Measurements from ENCODE around the gene FUT6.
"Not testable (repeated sequence)": the region's sequence is repeated elsewhere in the genome, so short reads cannot be mapped to it uniquely, and the experiment has no call there.

The FUT6 gene

DNA sequence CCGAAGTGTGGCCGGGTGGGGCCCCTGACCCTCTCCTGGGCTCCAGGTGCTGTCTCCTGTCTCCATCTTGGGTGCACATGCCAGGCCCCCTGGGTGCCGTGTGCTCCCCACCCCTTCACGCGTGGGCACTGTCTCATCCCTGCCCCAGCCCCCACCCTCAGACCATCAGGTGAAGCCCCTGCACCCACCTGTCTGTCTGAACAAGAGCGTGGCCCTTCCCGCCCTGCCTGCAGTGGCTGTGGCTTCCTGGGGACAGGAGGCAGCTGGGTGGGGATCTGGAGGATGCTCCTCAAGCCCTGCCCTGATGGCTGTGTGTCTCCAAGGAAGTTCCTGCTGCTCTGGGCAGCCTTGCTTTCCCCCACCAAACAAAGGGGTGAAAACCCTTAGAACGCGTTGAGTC lies 57.2 kb downstream of the FUT6 start:
- Histone ChIP-seq H2AFZ (ENCODE audit: low read length) (no peak overlapping the region), H3K9me3 (ENCODE audit: insufficient read depth, low read depth, low read length) (no peaks in the 10 kb centered on the region), H3K36me3 (ENCODE audit: insufficient read depth, low read length) (peaks cover 25% of the 10 kb centered on the region; the same call in 1 of the 2 replicates), H3K9me2 (replicated peaks; ENCODE audit: low read depth, low read length) (no peaks in the 10 kb centered on the region), H3K4me2 (ENCODE audit: low read depth, low read length, poor library complexity, severe bottlenecking) (no peak overlapping the region), H3K27me3 (ENCODE audit: insufficient read depth, low read length, poor library complexity, severe bottlenecking) (no peaks in the 10 kb centered on the region), H4K20me1 (ENCODE audit: insufficient read depth, low read length, poor library complexity, severe bottlenecking) (no peaks in the 10 kb centered on the region), H3K4me3 (ENCODE audit: low read length, poor library complexity, severe bottlenecking) (no peak overlapping the region), H3F3A (ENCODE audit: low read depth) (no peaks in the 10 kb centered on the region), H3K9ac (ENCODE audit: low read depth, low read length, poor library complexity, severe bottlenecking) (no peak overlapping the region), H3K79me2 (ENCODE audit: insufficient read depth, low read length) (peaks cover under 1% of the 10 kb centered on the region; the same call in 1 of the 2 replicates), H3K4me1 (ENCODE audit: insufficient read depth, low read length, poor library complexity, severe bottlenecking) (no peaks in the 10 kb centered on the region)
- TF ChIP-seq, protein P1, sequence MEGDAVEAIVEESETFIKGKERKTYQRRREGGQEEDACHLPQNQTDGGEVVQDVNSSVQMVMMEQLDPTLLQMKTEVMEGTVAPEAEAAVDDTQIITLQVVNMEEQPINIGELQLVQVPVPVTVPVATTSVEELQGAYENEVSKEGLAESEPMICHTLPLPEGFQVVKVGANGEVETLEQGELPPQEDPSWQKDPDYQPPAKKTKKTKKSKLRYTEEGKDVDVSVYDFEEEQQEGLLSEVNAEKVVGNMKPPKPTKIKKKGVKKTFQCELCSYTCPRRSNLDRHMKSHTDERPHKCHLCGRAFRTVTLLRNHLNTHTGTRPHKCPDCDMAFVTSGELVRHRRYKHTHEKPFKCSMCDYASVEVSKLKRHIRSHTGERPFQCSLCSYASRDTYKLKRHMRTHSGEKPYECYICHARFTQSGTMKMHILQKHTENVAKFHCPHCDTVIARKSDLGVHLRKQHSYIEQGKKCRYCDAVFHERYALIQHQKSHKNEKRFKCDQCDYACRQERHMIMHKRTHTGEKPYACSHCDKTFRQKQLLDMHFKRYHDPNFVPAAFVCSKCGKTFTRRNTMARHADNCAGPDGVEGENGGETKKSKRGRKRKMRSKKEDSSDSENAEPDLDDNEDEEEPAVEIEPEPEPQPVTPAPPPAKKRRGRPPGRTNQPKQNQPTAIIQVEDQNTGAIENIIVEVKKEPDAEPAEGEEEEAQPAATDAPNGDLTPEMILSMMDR (conservative IDR thresholded peaks at IDR 0.05; ENCODE audit: low read length), result no peak
- TF ChIP-seq EZH2phosphoT487 (IDR thresholded peaks at IDR 0.05; ENCODE audit: borderline replicate concordance), result no peak

DNA sequence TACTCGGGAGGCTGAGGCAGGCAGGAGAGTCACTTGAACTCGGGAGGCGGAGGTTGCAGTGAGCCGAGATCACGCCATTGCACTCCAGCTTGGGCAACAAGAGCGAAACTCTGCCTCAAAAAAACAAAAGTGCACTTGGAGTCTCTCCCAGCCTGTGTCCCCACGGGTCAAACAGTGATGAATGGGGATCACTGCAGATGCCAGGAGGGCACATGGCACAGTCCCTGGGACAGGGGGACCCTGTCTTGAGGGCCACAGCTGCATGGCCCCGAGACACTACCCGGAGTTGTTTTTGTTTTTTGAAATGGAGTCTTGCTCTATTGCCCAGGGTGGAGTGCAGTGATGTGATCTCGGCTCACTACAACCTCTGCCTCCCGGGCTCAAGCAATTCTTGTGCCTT lies 58.6 kb downstream of the FUT6 start:
- not testable (repeated sequence) for H3K9me3 ChIP-seq (ENCODE audit: insufficient read depth, low read depth, low read length); H2AFZ ChIP-seq (ENCODE audit: low read length); H3F3A ChIP-seq (ENCODE audit: low read depth); H3K9me2 ChIP-seq (replicated peaks; ENCODE audit: low read depth, low read length); H3K4me2 ChIP-seq (ENCODE audit: low read depth, low read length, poor library complexity, severe bottlenecking); H3K9ac ChIP-seq (ENCODE audit: low read depth, low read length, poor library complexity, severe bottlenecking); H3K27me3 ChIP-seq (ENCODE audit: insufficient read depth, low read length, poor library complexity, severe bottlenecking); H3K4me3 ChIP-seq (ENCODE audit: low read length, poor library complexity, severe bottlenecking); H3K4me1 ChIP-seq (ENCODE audit: insufficient read depth, low read length, poor library complexity, severe bottlenecking); H4K20me1 ChIP-seq (ENCODE audit: insufficient read depth, low read length, poor library complexity, severe bottlenecking); H3K79me2 ChIP-seq (ENCODE audit: insufficient read depth, low read length)
- H3K36me3 ChIP-seq (ENCODE audit: insufficient read depth, low read length), result peaks cover 11% of the 10 kb centered on the region; the same call in 1 of the 2 replicates

Data from Loucy (cell line).